GM10847 (cell line): ENCODE results near the gene ATG7.

Source experiments
- POLR2A ChIP-seq: IDR thresholded peaks from 2 replicates; pipeline ENCODE4 v1.6.1; 2011; ENCODE audit not compliant: insufficient read length; ENCODE audit errors: extremely low read depth

Gene ATG7

DNA sequence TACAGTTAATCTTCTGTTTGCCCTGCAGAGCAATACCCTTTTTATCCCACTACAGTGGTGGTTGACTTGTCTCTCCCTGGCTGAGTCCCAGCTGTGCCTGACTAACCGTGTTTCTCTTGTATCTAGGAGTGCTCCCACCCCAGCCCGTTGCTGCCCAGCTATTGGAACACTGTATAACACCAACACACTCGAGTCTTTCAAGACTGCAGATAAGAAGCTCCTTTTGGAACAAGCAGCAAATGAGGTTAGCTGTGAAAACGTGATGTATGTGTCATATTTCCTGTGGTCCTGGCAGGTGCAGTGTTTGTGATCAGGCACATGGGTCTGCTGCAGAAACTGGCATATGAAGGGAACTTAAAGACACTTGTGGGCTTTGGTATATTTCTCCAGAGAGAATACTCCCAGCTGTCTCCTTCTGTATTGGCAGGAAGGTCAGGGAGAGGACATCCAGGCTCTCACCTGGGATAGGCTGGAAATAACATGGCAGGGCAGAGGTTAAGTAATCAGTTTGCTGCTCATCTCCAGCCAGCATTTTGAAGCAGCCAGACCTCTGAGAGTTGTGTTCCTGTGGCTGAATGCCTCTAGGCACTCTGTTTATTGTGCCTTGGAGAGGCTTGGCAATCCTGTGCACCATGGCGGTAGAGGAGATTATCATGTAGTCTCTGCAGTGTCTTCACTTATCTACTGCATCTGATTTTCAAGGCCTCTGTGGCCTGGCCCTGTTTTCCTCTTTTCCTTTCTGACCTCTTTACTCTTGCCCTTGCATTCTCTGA lies 34.8 kb downstream of the ATG7 start:
- no peak for TF ChIP-seq POLR2A

DNA sequence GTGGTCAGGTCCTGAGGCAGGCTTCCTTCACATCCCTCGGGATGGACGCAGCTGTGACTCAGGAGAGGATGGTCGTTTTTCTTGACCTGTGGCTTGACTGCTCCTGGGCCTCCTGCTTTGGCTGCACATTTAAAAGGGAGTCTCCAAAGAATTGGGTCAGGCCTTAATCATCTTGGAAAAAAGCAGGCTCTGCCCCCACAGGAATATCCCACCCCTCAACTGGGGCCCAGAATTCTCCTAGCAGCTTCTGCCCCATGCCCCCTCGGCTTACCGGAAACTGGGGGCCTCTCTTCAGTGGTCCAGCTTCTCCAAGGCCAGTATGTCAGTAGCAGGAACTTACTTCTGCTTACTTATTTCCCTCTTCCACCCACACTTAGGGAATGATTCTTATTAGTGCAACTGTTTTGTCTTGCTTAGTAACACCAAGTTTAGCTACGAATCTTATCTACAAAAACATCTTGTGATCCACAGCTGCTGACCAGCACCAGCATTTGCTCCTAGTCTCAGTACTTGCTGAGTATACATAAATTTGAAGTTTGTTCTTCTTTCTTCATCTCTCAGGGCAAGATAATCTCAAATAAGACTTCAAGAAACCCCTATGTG lies 35.7 kb downstream of the ATG7 start:
- no peak for TF ChIP-seq POLR2A

DNA sequence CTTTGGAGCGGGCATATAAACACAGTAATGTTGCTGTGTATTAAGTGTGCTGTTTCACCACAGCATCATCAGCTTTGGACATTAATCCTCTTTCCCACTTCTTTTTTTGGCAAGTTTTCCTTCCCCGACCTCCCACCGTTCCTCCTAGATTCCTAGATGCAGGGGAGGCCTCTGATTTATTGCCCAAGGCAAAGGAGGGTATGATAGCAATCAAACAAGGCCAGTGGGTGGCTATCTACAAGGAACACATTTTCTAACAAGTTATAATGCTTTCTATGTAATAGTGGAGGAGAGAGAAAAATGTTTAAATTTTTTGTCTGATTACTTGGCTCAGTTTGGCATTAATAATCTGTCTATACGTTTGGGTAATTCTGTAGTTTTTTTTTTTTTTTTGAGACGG lies 38.1 kb downstream of the ATG7 start:
- TF ChIP-seq POLR2A: no peak

DNA sequence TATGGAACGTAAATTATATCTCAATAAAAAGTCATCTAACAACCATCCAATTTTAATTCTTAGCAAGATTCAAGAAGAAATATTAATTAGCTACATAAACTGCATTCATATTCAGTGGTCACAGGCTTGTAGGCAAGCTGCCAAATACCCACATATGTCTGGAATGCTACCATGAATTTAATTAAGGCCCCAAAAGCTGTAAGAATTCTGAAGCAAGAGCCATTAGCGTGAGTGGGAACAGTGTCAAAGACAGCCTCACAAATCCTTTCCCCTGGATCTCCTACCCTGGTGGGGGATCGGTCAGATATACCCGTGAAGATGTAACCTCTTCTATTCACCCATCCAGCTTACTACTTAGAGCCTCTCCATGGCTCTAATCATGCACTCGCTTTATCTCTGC lies 40.0 kb downstream of the ATG7 start:
- no peak for TF ChIP-seq POLR2A

DNA sequence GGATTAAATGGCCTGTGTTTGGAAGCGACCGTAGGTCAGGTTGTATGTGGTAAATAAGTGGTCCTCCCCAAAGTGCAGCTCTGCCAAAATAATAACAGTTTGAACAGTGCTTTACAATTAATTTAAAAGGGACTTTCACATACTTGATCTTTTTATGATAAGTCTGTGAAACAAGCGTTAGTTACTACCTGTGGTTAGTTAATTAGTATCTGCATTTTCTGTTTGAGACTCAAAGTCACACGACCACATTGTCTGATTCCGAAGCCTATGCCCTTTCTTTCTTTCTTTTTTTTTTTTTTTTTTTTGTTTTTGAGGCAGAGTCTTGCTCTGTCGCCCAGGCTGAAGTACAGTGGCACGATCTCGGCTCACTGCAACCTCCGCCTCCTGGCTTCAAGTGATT lies 45.1 kb downstream of the ATG7 start:
- no peak for TF ChIP-seq POLR2A

DNA sequence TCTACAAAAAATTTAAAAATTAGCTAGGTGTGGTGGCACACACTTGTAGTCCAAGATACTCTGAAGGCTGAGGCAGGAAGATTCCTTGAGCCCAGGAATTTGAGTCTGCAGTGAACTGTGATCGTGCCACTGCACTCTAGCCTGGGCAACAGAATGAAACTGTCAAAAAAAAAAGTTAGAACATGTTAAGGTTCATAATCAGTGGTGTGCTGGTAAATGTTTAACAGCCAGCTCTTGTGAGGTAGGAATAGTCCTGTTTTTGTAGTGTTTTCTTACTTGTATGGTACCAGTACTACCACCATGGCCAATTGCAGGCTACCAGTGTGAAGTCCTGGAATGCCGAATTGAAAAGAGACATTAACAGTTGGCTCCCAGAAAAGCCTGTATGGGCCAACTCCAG lies 50.7 kb downstream of the ATG7 start:
- TF ChIP-seq POLR2A: no peak

DNA sequence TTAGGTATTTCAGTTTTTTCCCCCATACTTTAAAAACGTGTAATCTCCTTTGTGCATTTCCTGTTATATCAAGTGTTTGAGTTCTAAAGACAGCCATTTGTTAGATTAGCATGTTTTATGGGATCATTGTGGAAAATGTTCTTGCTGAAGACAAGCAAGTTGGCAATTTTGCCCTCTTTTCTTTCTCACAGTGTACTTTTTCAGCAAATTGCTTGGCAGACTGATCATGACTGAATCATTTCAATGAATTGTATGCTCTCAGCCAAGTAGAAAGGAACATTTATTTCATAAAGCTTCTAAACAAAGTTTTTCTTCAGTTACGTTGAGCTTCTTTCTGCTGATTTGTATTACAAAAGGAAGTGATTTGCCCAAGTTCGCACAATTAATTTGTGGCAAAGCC lies 51.6 kb downstream of the ATG7 start:
- no peak for TF ChIP-seq POLR2A

DNA sequence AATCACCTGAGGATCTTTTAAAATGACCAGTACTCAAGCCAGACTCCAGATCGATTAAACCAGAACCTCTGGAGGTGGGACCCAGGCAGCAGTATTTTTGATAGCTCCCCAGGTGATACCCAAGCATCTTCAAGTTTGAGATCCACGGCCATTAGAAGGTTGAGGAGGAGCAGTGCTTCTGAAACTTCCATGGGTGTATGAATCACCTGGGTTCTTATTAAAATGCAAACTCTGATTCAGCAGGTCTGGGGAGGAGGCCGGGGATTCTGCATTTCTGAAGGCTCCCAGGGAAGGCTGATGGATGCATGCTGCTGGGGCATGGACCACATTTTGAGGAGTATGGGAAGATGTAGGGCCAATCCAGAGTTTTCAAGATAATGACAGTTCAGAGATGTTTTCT lies 55.4 kb downstream of the ATG7 start:
- TF ChIP-seq POLR2A: no peak

- no peak for TF ChIP-seq POLR2A
These were observed 56.2 kb downstream of the ATG7 start for GRCh38 chr3:11328196-11328945.

GRCh38 chr3:11329777-11330176 lies 57.6 kb downstream of the ATG7 start:
- no peak for TF ChIP-seq POLR2A

DNA sequence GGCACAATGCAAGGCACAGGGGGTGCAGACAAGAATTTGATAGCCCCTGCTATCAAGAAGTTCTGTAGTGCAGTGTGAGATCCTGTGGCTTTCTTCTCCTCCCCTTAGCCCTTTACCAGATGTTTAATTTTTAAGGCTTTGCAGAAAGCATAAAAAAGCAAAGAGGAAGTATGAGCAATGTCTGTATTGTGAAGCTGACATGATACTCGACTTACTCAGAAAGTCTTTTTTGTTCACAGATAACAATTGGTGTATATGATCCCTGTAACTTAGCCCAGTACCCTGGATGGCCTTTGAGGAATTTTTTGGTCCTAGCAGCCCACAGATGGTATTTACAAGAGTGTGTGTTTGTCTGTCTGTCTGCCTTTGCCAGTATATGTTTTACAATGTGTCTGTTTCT lies 58.9 kb downstream of the ATG7 start:
- TF ChIP-seq POLR2A: no peak

DNA sequence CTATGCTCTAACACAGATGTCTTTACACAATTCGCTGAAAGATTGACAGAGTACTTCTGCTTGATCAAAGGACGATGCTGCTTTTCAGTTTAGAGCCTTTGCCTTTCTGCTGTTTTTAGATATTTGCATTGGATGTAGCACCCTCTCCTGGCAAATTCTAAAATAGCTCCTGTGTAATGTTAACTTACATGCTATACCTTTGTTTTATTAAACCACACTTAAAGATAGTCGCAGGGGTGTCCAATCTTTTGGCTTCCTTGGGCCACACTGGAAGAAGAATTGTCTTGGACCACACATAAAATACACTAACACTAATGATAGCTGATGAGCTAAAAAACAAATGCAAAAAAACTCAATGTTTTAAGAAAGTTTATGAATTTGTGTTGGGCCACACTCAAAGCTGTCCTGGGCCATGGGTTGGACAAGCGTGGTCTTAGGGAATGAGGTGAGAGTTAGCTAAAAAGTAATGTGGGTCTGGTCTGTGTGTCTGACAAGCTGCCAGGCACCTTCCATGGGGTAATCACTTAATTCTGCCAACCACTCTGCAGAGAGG lies 62.9 kb downstream of the ATG7 start:
- TF ChIP-seq POLR2A: no peak

GRCh38 chr3:11339541-11339940 lies 67.3 kb downstream of the ATG7 start:
- TF ChIP-seq POLR2A: no peak

GRCh38 chr3:11346416-11346815 lies 74.2 kb downstream of the ATG7 start:
- no peak for TF ChIP-seq POLR2A

DNA sequence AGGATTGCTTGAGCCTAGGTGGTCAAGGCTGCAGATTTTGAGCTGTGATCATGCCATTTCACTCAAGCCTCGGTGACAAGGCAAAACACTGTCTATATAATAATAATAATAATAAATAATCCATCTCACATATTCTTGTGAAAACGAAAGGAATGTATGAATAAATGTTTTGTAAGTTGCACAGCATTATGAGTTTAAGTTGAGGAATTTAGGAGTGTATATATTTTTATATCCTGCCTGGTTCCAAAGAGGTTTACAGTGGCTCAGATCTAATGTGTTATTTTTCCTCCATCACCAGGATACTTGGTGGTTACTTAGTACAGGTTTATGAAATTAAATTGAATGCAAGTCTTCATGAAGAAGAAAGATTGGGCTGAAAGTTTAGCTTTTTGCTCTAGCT lies 77.2 kb downstream of the ATG7 start:
- TF ChIP-seq POLR2A: no peak

- no peak for TF ChIP-seq POLR2A
These were observed 78.2 kb downstream of the ATG7 start for GRCh38 chr3:11350374-11350773.
